22Rv1 (cell line): ENCODE measurements around the gene ANKRD39.

Source experiments
- CTCF ChIP-seq: fragments of 450-650 bp; IDR thresholded peaks from 2 replicates; pipeline ENCODE4 v1.5.1; 2017; ENCODE audit warnings: mild to moderate bottlenecking
- ZFX ChIP-seq: fragments of 450-650 bp; IDR thresholded peaks from 2 replicates; pipeline ENCODE4 v1.6.1; 2017; ENCODE audit warnings: antibody characterized with exemption, borderline replicate concordance

- TF ChIP-seq CTCF = no peak
- TF ChIP-seq ZFX = no peak
Observed at GRCh38 chr2:96819128-96819875, 38.5 kb downstream of the ANKRD39 start.
